Osteocyte (in vitro differentiated cells): ENCODE measurements around the gene NIPA2. TPM values are rescaled to one million over a fixed set of nuclear protein-coding genes. Genes with fewer than 3 reads are reported as not detected.

Experiments
- DNase-seq: peaks from one replicate; pipeline ENCODE4 v3.0.0; 2021; ENCODE audit warnings: mixed read lengths; ENCODE audit not compliant: unreplicated experiment; ENCODE audit errors: extremely low spot score
- H3K27ac Mint-ChIP-seq: one replicate; pipeline ENCODE4 v1.8.0; 2021; ENCODE audit warnings: mild to moderate bottlenecking, mixed read lengths; ENCODE audit not compliant: unreplicated experiment
- H3K27me3 Mint-ChIP-seq: one replicate; pipeline ENCODE4 v1.8.0; 2021; ENCODE audit warnings: mixed read lengths; ENCODE audit not compliant: unreplicated experiment
- H3K36me3 Mint-ChIP-seq: one replicate; pipeline ENCODE4 v1.8.0; 2021; ENCODE audit warnings: mixed read lengths; ENCODE audit not compliant: unreplicated experiment
- H3K4me1 Mint-ChIP-seq: one replicate; pipeline ENCODE4 v1.8.0; 2021; ENCODE audit warnings: mixed read lengths; ENCODE audit not compliant: unreplicated experiment
- H3K4me3 Mint-ChIP-seq: one replicate; pipeline ENCODE4 v1.8.0; 2021; ENCODE audit warnings: mild to moderate bottlenecking, moderate library complexity, mixed read lengths; ENCODE audit not compliant: unreplicated experiment
- H3K9me3 Mint-ChIP-seq: one replicate; pipeline ENCODE4 v1.8.0; 2021; ENCODE audit warnings: mixed read lengths; ENCODE audit not compliant: unreplicated experiment
- total RNA-seq: library from RNA; stranded (reverse); gene quantifications from 2 replicates; pipeline ENCODE4 v1.2.1, GENCODE V29; 2021
- TF ChIP-seq, protein P1 (sequence below): fragments of 200-600 bp; sonication (generic); IDR thresholded peaks from 2 replicates; pipeline ENCODE4 v1.5.0; 2021; ENCODE audit warnings: antibody characterized with exemption, mild to moderate bottlenecking, moderate library complexity

Gene NIPA2
- total RNA-seq, 1 donor from 2014 or later, result 57.1 TPM

DNA sequence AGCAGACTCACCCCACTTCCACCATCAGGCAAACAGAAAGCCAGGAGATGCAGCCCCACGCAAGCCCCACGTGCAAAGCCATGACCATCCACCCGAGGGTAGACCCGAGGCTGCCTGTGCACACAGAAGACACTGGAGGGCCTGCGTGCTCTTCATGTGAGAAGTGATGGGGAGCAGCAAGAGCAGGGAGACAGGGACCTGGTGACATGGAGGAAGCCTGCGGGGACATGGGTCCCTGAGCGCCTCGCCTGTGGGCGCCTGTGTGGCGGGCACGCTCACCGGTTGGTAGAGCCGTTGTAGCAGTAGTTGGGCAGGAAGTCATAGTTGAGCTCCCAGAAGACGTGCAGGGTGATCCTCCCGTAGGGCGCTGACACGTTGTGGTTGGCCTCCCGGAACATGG is 65.0 kb downstream of the NIPA2 start:
- Mint-ChIP-seq H3K27ac (no peak overlapping the region), H3K9me3 (no peaks in the 10 kb centered on the region), H3K4me1 (no peaks in the 10 kb centered on the region), H3K4me3 (no peak overlapping the region), H3K36me3 (peaks cover 43% of the 10 kb centered on the region), H3K27me3 (no peaks in the 10 kb centered on the region)
- no peak for DNase-seq
- TF ChIP-seq, protein P1, sequence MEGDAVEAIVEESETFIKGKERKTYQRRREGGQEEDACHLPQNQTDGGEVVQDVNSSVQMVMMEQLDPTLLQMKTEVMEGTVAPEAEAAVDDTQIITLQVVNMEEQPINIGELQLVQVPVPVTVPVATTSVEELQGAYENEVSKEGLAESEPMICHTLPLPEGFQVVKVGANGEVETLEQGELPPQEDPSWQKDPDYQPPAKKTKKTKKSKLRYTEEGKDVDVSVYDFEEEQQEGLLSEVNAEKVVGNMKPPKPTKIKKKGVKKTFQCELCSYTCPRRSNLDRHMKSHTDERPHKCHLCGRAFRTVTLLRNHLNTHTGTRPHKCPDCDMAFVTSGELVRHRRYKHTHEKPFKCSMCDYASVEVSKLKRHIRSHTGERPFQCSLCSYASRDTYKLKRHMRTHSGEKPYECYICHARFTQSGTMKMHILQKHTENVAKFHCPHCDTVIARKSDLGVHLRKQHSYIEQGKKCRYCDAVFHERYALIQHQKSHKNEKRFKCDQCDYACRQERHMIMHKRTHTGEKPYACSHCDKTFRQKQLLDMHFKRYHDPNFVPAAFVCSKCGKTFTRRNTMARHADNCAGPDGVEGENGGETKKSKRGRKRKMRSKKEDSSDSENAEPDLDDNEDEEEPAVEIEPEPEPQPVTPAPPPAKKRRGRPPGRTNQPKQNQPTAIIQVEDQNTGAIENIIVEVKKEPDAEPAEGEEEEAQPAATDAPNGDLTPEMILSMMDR, result no peak

DNA sequence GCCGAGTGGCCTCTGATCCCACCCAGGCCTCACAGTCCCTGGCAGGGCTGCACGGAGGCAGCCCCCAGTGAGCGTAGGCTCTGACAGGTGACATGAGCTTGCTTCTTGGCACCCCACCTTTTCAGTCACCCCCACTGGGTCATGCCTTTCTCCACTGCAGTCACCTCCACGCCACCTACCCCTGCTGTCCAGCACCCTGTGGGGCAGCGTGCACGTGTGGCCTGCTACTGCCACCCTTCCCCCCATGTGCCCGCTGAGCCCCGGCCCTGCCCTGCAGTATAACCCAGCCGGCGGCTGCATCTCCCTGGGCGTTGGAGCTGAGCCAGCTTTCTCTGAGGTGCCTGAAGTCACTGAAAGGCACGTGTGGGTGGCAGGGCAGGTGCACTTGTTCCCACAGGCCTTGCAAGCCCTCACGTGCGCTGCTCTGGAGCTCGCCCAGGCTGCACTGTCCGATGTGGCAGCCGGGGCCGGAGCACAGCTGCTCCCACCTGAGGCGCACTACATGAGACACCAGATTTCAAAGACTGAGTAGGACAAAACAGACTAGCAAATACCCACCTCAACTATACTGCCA is 65.6 kb downstream of the NIPA2 start:
- Mint-ChIP-seq H3K4me1 (no peaks in the 10 kb centered on the region), H3K27me3 (no peaks in the 10 kb centered on the region), H3K9me3 (no peaks in the 10 kb centered on the region), H3K36me3 (peaks cover 45% of the 10 kb centered on the region), H3K27ac (no peak overlapping the region), H3K4me3 (no peak overlapping the region)
- TF ChIP-seq, protein P1, result no peak
- no peak for DNase-seq

DNA sequence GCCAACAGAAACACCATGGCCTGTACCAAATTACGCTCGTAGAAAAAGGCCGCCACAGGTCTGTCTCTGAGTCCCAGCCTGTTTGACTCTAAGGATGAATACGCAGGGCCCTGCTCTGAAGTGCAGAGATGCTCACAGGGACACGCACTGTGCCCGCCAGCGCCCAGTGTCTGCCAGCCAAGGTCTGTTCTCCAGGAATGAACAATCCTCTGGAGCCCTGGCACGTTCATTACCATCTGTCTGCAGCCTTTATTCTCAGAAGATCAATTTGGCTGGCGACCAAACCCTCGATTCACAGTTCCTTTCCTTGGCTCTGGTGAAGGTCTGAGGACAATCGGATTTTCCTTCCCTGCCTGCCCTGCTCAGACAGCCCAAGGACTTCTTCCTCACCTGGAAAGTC is 66.3 kb downstream of the NIPA2 start:
- Mint-ChIP-seq H3K27me3 (no peaks in the 10 kb centered on the region), H3K36me3 (peaks cover 44% of the 10 kb centered on the region), H3K9me3 (no peaks in the 10 kb centered on the region), H3K4me3 (no peak overlapping the region), H3K4me1 (no peaks in the 10 kb centered on the region), H3K27ac (no peak overlapping the region)
- TF ChIP-seq, protein P1, result no peak
- no peak for DNase-seq

DNA sequence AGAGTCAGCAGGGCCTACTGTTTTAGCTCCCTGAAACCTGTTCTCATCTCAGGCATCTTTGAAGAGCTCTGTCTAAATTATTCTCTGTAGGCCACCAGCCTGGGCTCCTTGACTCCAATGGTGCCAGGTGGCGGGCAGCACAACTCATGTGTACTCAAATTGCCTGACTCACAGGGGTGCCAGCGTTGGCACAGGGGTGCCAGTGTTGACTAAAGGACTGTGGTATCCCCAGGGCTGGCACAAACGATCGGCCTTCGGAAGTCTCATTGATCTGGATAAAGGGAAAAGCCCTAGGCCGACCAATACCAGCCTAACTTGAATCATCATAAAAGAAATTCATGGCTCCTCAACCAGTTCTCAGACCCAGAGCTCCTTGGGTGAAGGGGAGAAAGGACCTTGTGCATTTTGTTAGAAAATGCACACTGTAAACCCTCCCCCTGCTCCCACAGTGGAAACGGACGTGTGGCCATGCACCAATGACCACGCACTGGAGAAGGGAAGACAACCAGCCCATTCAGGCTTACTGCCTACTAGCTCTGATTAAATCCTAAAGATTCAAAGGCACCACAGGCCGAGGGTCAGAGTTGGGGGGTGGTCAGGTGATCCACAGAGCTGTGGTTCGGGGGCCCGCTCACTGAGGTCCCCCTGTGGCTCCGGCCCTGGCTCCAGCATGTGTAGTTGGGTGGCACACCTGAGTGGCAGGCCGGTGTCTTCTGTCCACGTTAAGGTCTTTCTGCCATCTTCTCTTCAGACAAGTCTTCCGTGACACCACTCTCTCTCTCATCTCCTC is 68.9 kb downstream of the NIPA2 start:
- Mint-ChIP-seq H3K36me3 (peaks cover 49% of the 10 kb centered on the region), H3K27ac (no peak overlapping the region), H3K9me3 (no peaks in the 10 kb centered on the region), H3K4me3 (no peak overlapping the region), H3K27me3 (no peaks in the 10 kb centered on the region), H3K4me1 (no peaks in the 10 kb centered on the region)
- DNase-seq, result no peak
- TF ChIP-seq, protein P1, result no peak

DNA sequence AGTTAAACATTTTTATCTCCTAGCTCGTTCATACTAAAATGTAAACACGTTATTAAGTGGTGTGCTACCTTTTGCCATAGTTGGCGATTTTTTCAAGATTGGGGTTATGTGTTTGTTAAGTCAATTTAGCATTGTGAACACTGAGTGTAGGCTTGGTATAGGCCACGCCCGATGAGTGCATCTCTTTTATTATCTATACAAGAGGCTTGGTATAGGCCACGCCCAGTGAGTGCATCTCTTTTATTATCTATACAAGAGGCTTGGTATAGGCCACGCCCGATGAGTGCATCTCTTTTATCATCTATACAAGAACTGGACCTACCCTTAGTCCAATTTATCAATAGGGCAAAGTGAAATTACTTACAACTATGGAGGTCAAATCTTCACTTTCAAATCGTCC is 70.4 kb downstream of the NIPA2 start:
- H3K36me3 Mint-ChIP-seq, result peaks cover 50% of the 10 kb centered on the region
- no peak overlapping the region for H3K4me3 Mint-ChIP-seq
- TF ChIP-seq, protein P1, result no peak
- H3K4me1 Mint-ChIP-seq, result no peaks in the 10 kb centered on the region
- no peaks in the 10 kb centered on the region for H3K9me3 Mint-ChIP-seq
- H3K27me3 Mint-ChIP-seq, result no peaks in the 10 kb centered on the region
- no peak for DNase-seq
- H3K27ac Mint-ChIP-seq, result no peak overlapping the region
